SK-N-MC (cell line): ENCODE measurements around the gene MRTFB.

Experiments
- EZH2 ChIP-seq: fragments of 200-600 bp; sonication (generic); IDR thresholded peaks from one replicate; pipeline ENCODE4 v1.6.1; 2017; ENCODE audit warnings: antibody characterized with exemption
- POLR2AphosphoS5 ChIP-seq: IDR thresholded peaks from 2 replicates; pipeline ENCODE4 v1.6.1; 2012; ENCODE audit warnings: mild to moderate bottlenecking, low read depth, low read length, borderline replicate concordance

DNA sequence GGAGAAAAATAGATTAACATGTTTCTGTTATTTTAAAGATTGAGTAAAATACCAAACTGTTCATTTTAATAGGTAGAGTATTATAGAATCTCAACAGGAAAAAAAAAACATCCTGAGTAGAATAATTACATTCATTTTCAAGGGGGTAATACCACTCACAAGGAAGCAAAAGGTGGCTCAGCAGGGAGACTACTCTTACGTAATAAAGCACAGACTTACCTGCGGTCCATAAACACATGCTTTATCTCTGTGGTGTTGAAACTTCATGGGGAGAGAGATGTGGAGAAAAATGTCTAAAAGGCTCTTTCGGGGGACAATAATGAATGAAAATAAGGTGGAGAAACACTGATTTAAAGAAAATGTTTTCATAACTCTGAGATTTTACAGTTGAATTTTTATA, 171.7 kb downstream of the MRTFB start:
- no peak for TF ChIP-seq EZH2
- no peak for TF ChIP-seq POLR2AphosphoS5
